ENCODE results near the gene OSCP1.

Gene OSCP1

DNA sequence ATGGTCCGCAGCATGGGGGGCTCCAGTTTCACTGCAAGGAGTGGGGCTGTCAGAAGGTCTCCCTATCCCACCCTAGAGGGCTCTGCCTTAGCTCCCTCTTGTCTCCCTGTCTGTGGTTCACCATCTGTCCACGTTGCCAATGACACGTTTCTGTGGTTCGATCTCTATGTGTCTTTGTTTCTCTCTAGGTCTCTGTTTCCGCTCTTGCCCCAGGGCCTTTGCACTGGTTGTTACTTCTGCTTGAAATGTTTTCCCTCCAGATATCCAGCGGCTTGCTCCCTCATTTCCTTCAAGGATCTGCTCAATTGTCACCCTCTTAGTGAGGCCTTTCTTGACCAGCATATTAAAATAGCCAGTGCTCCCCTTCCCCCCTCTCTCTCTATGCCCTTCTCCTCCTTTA, 22.4 kb upstream of the OSCP1 start:
- no peak for DNase-seq

DNA sequence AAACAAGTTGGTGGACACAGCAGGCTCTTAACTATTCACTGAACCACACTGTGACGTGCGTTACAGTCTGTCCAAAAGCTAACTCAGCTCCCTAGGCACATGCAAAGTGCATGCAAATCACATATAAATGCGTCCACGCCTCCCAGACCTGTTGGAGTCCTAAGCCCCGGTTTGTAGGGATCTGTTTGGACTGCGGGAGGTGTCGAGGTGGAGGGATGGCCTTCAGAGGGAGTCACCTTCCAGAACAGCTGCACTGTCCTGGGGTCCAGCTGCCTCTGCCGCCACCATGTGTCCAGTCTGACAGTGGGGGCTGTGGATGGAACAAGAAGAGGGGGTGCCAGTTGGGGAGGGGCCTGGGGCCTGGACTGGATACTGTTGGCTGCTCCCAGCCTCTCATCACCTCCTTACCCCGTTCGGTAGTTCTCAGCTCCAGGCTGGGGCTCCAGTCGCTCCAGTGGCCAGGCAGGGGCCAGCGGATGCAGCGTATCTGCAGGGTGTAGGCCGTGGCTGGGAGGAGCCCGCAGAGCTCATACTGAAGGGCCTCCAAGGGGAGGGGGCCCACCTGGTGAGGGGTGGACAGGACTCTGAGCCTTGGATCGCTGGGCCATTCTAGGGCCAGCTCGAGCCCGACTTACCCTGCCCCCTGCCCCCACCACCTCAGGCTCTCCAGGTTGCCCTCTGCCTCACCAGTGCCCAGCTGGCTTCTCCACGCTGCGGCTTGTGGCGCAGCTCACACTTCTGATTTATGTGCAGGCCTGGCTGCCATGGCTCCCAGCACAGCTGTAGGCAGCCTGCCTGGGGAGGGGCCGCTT, 21.8 kb upstream of the OSCP1 start:
- DNase-seq: no peak

DNA sequence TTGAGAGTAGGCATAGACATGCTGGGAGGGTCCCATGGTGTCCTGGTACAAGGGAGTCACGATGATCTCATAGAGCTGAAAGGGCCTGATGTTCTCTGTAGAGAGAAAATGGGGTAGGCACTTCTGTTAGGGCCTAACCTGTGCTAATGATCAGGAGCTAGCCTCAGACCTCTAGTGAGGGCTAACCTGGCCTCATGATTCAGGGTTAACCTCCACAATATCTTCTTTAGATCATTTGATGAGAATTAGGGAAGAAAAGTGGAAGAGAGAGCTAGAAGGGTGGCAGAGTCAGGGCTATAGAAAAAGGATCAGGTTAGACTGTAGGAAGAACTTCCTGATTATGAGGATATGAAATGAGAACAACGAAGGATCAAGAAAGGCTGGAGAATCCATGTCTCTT, 18.9 kb upstream of the OSCP1 start:
- DNase-seq: no peak

DNA sequence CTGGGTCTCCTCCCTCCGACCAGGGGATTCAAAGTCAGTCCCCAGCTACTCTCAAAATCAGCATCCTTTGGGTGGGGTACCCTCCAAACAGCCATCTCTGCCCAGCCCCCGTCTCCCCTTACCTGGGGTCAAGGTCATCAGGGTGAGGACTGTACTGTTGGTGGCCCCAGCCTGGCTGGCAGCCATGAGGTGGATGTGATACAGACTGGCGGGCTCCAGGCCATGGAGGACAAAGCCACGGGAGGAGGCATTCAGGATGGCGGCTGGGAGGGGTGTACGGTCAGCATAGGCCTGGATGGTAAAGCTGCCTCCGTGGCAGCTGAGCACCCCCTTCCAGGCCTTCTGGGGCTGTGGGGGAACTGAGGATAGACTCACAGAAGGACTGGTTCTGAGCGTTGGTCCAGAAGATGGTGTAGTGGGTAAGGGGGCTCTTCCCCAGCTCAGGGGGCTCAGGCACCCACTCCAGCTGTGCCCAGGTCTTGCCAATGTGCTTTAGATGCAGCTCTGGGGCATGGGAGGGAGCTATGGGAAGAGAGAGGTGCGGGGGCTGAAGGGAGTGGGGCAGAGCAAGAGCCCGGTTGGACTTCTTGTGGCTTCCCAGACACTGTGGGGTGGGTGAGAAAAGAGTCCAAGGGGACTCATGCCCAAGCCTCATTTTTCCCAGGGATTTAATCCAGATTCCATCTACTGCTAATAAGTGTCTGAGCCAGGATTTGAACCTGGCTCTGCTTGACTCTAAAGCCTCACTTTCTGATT, 17.6 kb upstream of the OSCP1 start:
- no peak for DNase-seq

DNA sequence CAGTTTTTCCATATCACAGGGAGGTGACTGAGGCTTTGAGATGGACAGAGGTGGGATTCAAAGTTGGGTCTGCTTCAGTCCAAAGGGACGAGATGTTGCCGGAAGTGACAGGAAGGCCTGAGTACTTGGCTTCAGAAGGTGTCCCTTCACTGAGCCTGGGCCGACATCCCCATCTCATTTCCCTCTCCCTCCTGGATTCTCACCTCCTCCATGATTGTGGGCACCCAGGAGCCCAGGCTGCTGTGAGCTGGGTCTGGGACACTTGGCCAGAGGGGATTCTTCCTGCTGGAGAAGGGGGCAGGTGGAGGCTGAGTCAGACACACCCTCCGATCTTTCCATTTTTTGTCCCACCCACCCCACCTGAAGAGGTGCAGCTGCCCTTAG, 16.8 kb upstream of the OSCP1 start:
- no peak for DNase-seq

DNA sequence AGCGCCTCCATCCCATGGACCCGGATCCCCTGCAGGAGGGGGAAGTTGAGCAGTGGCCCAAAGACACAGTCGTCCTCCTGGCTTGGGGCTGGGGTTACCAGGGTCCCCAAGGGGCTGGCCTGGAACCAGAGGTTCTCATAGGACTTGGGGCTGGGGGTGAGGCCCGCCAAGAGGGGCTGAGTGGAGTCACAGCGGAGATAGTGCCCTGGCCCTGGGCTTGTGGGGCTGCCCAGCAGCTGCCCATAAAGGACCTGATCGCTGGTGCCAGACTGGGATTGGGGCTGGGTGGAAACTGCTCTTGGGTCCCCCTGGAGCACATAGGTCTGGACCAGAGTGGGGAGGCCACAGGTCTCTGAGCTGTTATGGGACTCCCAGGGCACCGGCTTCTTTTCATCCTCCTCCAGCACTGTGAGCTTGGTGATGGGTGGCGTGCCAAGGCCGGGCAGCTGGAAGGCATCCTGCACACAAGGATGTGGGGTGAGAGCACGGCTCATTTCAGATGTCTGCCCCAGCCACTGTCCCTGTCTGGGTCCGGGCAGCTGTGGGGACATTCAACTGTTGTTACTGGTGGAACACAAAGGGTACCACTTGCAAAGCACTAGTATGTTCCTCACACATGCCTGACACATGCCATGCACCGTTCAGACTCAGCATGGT, 16.2 kb upstream of the OSCP1 start:
- no peak for DNase-seq

DNA sequence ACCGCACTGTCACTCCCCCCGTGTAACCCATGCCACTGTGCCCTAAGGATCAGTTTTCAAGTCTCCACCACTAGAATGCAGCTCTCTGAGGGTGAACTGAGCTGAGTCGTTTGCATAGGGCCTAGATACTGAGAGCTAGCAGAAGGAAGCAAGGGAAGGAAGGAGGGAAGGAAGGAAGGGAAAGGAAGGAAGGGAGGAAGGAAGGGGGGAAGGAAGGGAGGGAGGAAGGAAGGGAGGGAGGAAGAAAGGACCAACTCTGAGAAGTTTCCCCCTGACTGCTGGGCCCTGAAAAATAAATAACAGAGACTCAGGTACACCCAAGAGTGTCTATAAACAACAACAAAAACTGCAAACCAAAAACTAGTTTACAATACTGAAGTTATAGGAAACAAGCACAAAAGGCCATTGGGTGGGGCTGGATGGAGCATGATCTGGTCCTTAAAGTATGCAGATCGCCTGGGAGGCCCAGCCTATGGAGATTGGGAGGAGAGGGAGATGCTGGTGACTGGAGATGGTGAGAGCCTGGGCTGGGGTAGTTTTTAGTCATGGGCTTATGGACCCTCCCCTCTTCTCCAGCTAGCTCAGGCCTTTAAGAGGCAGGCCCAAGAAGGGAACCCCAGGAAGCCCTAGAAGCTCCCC, 15.6 kb upstream of the OSCP1 start:
- DNase-seq: no peak

DNA sequence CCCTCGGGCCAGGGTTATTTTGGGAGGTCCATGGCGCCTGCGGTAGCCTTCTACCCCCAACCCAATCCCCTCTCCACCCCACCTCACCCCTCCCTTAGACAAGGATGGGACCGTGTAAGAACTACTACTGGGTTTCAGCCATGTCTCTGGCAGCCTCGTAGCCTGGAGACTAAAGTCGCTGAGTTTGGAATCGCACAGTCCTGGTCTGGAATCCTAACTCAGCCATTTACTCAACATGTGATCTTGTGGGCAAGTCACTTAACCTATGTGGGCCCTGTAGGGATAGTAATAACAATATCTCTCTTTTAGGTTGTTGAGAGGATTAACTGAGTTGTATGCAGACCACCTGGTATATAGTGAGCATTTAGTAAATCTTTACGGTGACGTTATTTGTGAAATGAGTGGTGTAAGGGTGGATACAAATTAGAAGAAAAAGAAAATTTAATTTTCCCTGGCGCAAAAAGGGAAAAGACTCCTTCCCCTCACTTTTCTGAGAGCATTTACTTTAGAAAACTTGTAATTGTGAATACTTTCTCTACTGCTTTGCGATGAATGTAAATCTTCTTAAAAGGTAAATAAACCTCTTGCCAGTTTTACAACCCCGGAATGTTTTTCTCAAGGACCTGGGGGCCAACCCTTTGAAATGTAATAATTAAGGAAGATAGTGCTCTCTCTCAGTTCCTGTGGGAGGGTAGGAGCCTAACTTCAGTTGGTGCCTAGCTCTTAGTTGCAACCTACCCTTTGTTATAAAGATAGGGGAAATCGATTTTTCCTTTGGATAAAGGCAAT, 14.5 kb upstream of the OSCP1 start:
- peak; percentile 48 for DNase-seq

DNA sequence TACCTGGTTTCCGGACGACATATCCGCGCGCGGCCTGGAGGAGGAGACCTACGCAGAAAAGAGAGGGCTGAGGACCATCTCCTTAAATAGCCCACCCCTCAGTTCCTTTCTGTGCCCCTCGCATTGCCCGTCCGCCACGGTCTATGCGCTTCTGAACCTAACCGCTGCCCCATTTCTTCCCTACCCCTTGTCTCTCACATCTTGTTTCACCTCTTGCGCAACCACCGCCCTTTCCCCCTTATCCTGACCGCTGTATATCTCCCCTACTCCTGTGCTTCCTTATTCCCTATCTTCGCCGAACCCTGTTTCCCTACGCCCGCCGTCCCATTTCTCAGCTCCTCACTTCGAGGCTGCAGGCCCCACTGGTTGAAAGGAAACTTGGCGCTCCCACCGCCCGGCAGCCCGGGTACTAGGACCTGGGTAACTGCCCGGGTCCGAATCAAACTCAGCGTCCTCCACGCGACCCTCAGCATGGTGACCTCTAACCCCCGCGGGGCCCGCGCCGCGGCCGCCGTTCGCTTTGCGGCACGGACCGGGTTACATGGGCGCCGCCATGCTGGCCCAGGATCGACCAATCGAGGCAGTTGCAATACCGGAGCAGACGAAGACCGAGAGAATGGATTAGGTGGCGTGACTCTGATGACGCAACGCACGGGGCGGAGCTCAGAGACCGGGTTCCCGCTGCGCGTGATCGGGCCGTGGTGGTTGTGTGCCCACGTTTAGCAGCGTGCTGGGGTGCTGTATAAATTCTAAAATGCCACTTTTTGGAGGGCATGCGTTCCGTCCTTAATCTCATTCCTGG, 13.8 kb upstream of the OSCP1 start, which contains the start of gene MRPS15:
TSS of gene MRPS15 (minus strand) at position 582 of the 802 bp plus-strand sequence. CDS start at position 473, 109 bp downstream.
- DNase-seq: peak; percentile 94

DNA sequence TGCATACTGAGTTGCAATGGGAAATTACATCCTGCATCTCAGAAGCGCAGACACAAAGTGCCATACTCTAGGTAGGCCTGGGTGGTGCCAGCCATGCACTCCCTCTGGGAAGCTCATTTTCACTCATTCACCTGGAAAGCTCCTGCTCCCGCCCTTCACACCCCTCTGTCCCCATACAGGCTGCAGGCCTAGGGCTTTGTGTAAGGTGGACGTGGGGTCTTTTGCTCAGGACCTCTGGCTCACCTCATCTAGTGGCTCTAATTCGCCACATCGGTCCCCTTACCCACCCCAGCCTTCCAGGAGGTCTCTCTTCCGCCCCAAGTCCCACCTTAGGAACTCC, 13.2 kb upstream of the OSCP1 start:
- DNase-seq: no peak

DNA sequence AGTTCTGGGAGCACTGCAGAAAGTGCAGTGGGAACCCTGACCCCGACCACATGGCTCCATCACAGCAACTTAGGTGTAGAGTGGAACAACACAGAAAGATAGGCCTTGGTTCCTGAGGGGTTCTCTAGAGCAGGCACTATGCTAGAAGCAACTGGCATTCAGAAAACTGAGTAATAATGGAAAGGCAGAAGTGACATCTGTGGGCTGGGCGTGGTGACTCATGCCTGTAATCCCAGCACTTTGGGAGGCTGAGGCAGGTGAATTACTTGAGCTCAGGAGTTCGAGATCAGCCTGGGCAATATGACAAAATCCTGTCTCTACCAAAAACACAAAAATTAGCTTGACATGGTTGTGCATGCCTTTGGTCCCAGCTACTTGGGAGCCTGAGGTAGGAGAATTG, 8.7 kb upstream of the OSCP1 start:
- no peak for DNase-seq

DNA sequence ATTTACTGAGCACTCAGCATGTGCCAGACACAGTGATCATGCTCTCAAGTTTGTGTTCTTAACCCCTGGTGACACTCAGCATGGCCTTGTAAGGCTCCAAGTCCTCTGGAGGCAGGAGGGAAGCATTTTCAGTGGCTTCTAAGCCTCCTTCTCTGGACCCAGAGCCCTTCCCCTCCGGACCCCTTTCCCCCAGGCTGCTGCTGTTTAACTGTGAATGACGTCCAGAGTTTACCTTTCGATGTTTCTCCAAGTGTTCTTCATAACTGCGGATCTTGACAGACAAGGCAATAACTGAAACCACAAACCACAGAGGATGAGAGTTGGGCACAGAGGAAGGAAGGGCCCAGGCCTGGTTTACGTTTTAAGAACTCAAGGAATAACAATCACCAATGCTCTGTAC, 7.4 kb upstream of the OSCP1 start:
- DNase-seq: no peak

DNA sequence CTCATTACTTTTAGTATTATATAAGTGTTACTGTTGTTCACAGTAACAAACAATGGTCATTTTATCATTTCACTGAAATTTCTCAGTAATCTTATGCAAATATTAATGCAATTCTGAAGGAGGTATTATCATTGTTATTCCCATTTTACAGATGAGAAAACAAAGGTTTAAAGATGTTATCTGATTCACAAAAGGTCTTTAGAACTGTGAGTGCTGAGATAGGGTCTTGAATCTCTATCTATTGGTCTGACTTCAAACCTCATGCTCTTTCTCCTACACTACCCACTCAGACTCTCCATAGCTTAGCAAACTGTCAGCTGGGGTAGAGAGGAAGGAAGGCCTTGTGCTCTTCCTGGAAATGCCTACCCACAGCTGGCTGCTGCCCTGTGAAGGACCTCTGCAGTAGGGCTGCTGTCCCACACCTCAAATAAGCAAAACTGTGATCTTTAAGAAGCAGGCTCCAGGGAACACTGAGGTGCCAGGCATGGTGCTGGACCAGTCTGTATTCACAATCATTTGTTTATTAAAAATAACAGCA, 6.2 kb upstream of the OSCP1 start:
- DNase-seq: no peak

DNA sequence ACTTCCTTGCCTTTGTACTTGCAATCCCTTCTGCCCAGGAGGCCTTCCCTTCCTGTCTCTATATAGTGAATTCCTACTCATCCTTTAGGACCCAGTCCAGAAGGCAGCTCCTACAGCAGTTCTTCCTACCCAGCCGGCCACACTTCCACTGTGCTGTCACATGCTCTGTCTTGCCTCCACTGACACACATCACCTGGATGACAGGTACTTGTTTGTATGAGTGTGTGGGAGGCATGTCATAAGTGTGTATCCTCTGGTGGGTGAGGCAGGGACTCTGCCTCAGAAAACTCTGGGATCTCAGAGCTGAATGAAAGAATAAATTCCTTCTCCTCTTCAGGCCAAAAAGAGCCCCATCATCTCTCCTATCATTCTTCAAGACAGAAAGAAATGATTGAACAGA, 5.1 kb upstream of the OSCP1 start:
- DNase-seq: no peak

DNA sequence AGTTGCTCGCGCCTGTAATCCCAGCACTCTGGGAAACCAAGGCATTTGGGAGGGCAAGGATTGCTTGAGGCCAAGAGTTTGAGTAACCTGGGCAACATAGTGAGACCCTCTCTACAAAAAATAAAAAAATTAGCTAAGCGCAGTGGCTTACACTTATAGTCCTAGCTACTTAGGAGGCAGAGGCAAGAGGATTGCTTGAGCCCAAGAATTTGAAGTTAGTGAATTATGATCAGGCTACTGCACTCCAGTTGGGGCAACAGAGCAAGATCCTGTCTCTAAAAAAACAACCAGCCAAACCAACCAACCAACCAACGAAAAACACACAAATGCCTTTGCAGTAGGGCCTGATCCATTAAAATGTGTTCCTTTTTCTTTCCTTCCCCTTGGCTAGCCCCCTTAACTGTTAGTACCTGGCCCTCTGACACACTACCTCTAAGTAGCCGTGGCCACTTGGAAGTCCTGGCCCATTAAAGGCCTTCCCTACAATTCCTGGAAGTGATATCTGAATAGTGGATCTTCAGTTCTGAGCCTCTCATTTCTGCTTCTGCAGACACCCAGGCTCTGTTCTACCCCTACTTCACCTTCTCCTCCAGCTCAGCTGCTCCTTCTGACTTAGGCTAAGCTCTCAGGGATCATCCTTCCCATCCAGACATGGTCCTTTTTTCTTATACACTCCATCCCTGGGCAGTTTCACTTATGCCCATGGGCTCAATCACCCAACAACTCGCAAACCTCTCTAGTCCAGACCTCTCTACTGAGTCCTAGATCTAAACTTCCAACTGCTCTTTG, 3.5 kb upstream of the OSCP1 start:
- DNase-seq: no peak

DNA sequence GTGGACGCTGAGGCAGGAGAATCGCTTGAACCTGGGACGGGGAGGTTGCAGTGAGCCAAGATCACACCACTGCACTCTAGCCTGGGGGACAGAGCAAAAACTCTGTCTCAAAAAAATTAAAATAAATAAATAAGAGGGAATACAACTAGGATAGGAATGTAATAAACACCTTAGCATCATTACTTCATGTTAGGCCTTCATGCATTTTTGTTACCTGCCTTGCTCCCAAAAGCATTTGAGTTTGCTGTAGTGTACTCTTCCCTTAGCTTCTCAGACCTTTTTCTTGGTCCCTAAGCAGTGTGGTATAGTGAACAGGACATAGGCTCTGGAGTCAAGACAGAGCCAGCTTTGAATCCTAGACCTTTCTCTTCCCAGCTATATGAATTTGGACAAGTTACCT, 2.8 kb upstream of the OSCP1 start:
- DNase-seq: no peak

DNA sequence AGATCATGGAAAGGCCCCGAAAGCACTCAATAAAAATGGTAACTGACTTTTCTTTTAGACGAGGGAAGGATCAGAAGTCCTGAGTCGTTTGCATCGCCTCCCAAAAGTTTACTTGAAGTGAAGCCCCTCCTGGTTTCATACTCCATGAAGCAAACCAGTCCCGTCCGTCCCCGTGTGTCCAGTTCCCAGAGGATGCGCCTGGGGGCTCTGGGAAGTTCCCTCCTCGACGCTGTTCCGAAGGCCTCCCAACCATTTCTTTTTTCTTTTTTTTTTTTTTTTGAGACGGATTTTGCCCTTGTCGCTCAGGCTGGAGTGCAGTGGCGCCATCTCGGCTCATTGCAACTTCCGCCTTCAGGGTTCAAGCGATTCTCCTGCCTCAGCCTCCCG, 661 bp upstream of the OSCP1 start:
- DNase-seq: no peak

DNA sequence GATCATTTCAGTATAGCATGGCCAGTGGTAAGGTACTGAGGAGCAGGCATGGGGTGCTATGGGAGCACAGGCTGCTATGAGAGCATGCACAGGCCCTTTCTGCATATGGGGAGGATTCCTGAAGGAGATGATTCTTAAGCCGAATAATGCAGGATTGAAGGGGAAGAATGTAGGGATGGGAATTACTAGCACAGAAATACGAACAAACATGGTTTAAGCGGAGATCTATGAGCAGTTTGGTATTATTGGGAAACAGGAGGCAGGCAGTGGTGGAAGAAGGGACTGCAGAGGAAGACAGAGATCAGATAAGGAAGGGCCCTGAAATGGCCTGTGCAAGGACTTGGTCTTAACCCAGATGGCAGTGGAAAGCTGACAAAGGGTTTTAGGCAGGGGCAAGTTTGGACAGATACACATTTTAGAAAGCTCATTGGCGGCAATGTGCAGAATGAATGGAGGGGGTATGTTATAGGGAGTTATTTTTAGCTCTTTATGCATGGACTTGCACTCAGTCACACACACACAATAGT, 1.7 kb downstream of the OSCP1 start:
- DNase-seq: peak; percentile 84

DNA sequence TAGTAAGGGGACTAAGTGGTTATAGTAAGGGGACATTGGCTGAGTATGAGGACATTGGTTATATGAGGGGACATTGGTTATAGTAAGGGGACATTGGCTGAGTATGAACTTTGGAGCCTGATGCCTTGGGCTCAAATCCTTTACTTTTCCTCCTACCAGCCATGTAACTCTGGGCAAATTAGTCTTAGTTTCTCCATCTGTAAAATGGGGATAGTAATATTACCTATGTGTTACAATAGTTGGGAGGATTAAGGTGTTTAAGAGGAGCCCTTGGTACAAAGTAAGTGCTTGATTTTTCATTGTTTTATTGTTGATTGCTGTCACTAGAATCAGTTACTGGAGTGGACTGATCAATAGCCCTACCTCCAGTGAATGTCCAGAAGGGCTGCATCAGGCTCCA, 2.8 kb downstream of the OSCP1 start:
- DNase-seq: no peak

DNA sequence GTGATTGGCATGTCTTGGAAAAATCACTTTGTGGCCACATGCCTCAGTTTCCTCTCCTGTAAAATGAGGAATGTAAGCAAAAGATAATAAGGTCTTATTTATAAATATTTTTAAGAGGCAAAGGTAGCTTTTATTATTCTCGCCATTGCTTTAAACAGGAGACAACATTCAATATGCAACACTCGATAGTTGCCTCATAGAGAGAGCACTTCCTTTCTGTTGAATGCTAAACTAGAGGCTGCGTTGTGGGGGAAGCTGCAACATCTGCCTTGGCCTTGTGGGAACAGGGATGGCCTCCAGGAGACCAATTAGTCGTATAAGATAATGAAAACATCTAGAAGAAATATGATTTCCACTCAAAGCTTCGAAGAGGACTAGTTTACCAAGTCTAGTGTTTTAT, 3.5 kb downstream of the OSCP1 start:
- no peak for DNase-seq
